ENCODE data around the gene HES1.
"Not testable (repeated sequence)": the region's sequence is repeated elsewhere in the genome, so short reads cannot be mapped to it uniquely, and the experiment has no call there.

GRCh38 chr3:194090178-194090555 lies 45.8 kb upstream of the HES1 start:
- not testable (repeated sequence) for TF ChIP-seq ETS1 (IDR thresholded peaks at IDR 0.05); EZH2phosphoT487 (IDR thresholded peaks at IDR 0.05; ENCODE audit: unreplicated experiment); CTCF (conservative IDR thresholded peaks at IDR 0.05; ENCODE audit: low read depth in 2 of 2); POLR2AphosphoS5 (IDR thresholded peaks at IDR 0.05; ENCODE audit: low read depth); REST (IDR thresholded peaks at IDR 0.05; ENCODE audit: unreplicated experiment); CREB1 (CRISPR knock-in tag; IDR thresholded peaks at IDR 0.05; ENCODE audit: low read depth); EZH2 (IDR thresholded peaks at IDR 0.05; ENCODE audit: low read depth, unreplicated experiment); JUNB (IDR thresholded peaks at IDR 0.05; ENCODE audit: unreplicated experiment); ZNF114 (CRISPR knock-in tag; IDR thresholded peaks at IDR 0.05); ZNF462 (CRISPR knock-in tag; IDR thresholded peaks at IDR 0.05); ZNF331 (CRISPR knock-in tag; IDR thresholded peaks at IDR 0.05; ENCODE audit: low read depth); STAT1 (IDR thresholded peaks at IDR 0.05; ENCODE audit: unreplicated experiment); NANOG (IDR thresholded peaks at IDR 0.05; ENCODE audit: borderline replicate concordance)
